Endothelial cell of umbilical vein (primary cell): ENCODE results near the gene SH3GLB2. TPM values are rescaled to one million over a fixed set of nuclear protein-coding genes. Genes with fewer than 3 reads are reported as not detected.

Experiments
- BruUV-seq: library from RNA; stranded (reverse); fragments of 400-500 nt; replicated peaks from 2 replicates; lab custom pipeline; 2021; lab: Mats Ljungman, UMichigan
- CTCF ChIA-PET: fragments of 300-600, 350-600 bp; sonication (Branson Sonifier 250); formaldehyde crosslinking; loops from one replicate; lab custom pipeline; 2021; ENCODE audit warnings: antibody characterized with exemption, inconsistent platforms; lab: Charles Lee
- POLR2A ChIA-PET: fragments of 300-600, 350-600 bp; sonication (Branson Sonifier 250); formaldehyde crosslinking; loops from one replicate; lab custom pipeline; 2021; ENCODE audit warnings: antibody characterized with exemption, inconsistent platforms; lab: Charles Lee
- DNase-seq: peaks from one replicate; pipeline ENCODE4 v3.0.0-alpha.2; 2011; ENCODE audit warnings: low read depth, low spot score
- FAIRE-seq: peaks from 2 replicates; lab custom pipeline; 2011; peaks lifted over from hg19 to GRCh38; lab: Jason Lieb, UNC
- H2AFZ ChIP-seq: 2 replicates; pipeline ENCODE4 v1.6.0; 2012; ENCODE audit warnings: low read depth, low read length, control low read depth, inconsistent platforms
- H3K27ac ChIP-seq: 2 replicates; pipeline ENCODE4 v1.5.1; 2011; ENCODE audit warnings: low read depth, mild to moderate bottlenecking, control low read depth, low read length, moderate library complexity; ENCODE audit not compliant: insufficient read depth
- H3K27me3 ChIP-seq, 2 experiments: 2 replicates each; pipeline versions ENCODE4 v1.6.0 to v1.6.1; 2011; ENCODE audit warnings: low read length in 2 of 2, mixed read lengths in 1 of 2; ENCODE audit not compliant: control insufficient read depth in 2 of 2, insufficient read depth in 2 of 2
- H3K36me3 ChIP-seq, 2 experiments: 2 replicates in 1 of 2; 3 replicates in 1 of 2; pipeline ENCODE4 v1.5.1; 2011; ENCODE audit warnings: low read length in 2 of 2, mild to moderate bottlenecking in 1 of 2, moderate library complexity in 1 of 2; ENCODE audit not compliant: control insufficient read depth in 2 of 2, insufficient read depth in 2 of 2; ENCODE audit errors: extremely low read depth in 1 of 2
- H3K4me1 ChIP-seq: 3 replicates; pipeline ENCODE4 v1.5.1; 2011; ENCODE audit warnings: mild to moderate bottlenecking, low read length; ENCODE audit not compliant: control insufficient read depth, insufficient read depth; ENCODE audit errors: extremely low read depth
- H3K4me2 ChIP-seq: 2 replicates; pipeline ENCODE4 v1.6.1; 2011; ENCODE audit warnings: low read length, control low read depth, mixed read lengths; ENCODE audit not compliant: insufficient read depth
- H3K4me3 ChIP-seq, 3 experiments: fragments of 200-600 bp in 1 of 3; sonication (generic), shearing (Covaris generic) in 1 of 3; replicated peaks in 1 of 3; 2 replicates each; pipeline ENCODE4 v1.5.1; 2011 to 2016; ENCODE audit warnings: control low read depth in 3 of 3, low read length in 3 of 3, mild to moderate bottlenecking in 2 of 3, inconsistent platforms in 1 of 3, low read depth in 1 of 3, moderate library complexity in 1 of 3; ENCODE audit not compliant: insufficient read depth in 1 of 3
- H3K79me2 ChIP-seq: 2 replicates; pipeline ENCODE4 v1.6.0; 2012; ENCODE audit warnings: low read length, inconsistent platforms; ENCODE audit not compliant: control insufficient read depth, insufficient read depth
- H3K9ac ChIP-seq: replicated peaks from 2 replicates; pipeline ENCODE3; 2011; ENCODE audit warnings: low read length, control low read depth; ENCODE audit not compliant: insufficient read depth; ENCODE audit errors: extremely low read depth
- H3K9me1 ChIP-seq: replicated peaks from 3 replicates; pipeline ENCODE4 v1.6.0; 2011; ENCODE audit warnings: mild to moderate bottlenecking, low read length; ENCODE audit not compliant: control insufficient read depth, insufficient read depth; ENCODE audit errors: extremely low read depth
- H3K9me3 ChIP-seq: replicated peaks from 2 replicates; pipeline ENCODE4 v1.5.1; 2012; ENCODE audit warnings: low read length, inconsistent platforms; ENCODE audit not compliant: control insufficient read depth, insufficient read depth
- H4K20me1 ChIP-seq: replicated peaks from 2 replicates; pipeline ENCODE3; 2011; ENCODE audit warnings: mild to moderate bottlenecking, low read length; ENCODE audit not compliant: control insufficient read depth, insufficient read depth; ENCODE audit errors: extremely low read depth
- CTCF ChIP-seq, 2 donors: IDR thresholded peaks; 1 replicate in 1 of 2; 2 replicates in 1 of 2; pipeline ENCODE4 v1.5.1; 2011; ENCODE audit warnings: low read length in 2 of 2, mild to moderate bottlenecking in 2 of 2, moderate library complexity in 2 of 2, control low read depth in 1 of 2, inconsistent platforms in 1 of 2, low read depth in 1 of 2; ENCODE audit not compliant: insufficient read depth in 1 of 2; ENCODE audit errors: extremely low read depth in 1 of 2
- JUN ChIP-seq: IDR thresholded peaks from 2 replicates; pipeline ENCODE4 v1.6.1; 2011; ENCODE audit warnings: borderline replicate concordance, low read depth; ENCODE audit not compliant: insufficient read length, insufficient read depth
- MAX ChIP-seq: IDR thresholded peaks from 2 replicates; pipeline ENCODE4 v1.6.1; 2011; ENCODE audit not compliant: insufficient read depth, insufficient read length
- dilution Hi-C: fragments of 300-500 bp; cut with MboI; formaldehyde crosslinking; loops from one replicate; pipeline ENCODE4 v1.15.0; 2019; ENCODE audit warnings: low sequenced_read_pairs; ENCODE audit not compliant: extremely low pct_ligation_motif_present
- intact Hi-C: fragments of 100-400 bp; cut with micrococcal nuclease; formaldehyde crosslinking; loops from one replicate; pipeline ENCODE4 v1.10.0; 2022
- polyA plus RNA-seq, 4 experiments: library from polyadenylated mRNA; depleted of rRNA in 3 of 4; stranded (reverse) in 3 of 4; unstranded in 1 of 4; fragments of >200 nt; gene quantifications; 2 replicates each; pipeline versions ENCODE4 v1.2.1 to v1.2.3, GENCODE V29; 2011 to 2012; ENCODE audit warnings: missing spikeins in 1 of 4
- total RNA-seq: library from RNA; stranded (reverse); gene quantifications from 2 replicates; pipeline ENCODE4 v1.2.3, GENCODE V29; 2021

SH3GLB2 gene
- total and polyA plus RNA-seq, 2 donors (not counting 3 experiments of a cell fraction or from before 2014, with no cell fraction given): 58.8 to 77.5 TPM

GRCh38 chr9:129040113-129040643 lies 12.0 kb upstream of the SH3GLB2 start:
- H3K27ac ChIP-seq: no peak overlapping the region
- H3K4me2 ChIP-seq: no peak overlapping the region
- peaks cover 12% of the 10 kb centered on the region for H3K79me2 ChIP-seq
- peaks cover 11% of the 10 kb centered on the region for H3K4me1 ChIP-seq
- ChIA-PET POLR2A (no interaction called here), CTCF (no interaction called here)
- dilution Hi-C loops: no loop called here
- intact Hi-C loops: no loop called here
- peaks cover 0 to 14% of the 10 kb centered on the region in 2 experiments for H3K36me3 ChIP-seq
- no peak overlapping the region for H3K9ac ChIP-seq
- no peak for TF ChIP-seq CTCF (IDR thresholded peaks at IDR 0.05; ENCODE audit: extremely low read depth in 1 of 2, insufficient read depth in 1 of 2, low read depth in 1 of 2, low read length in 2 of 2)
- no peak for TF ChIP-seq JUN
- TF ChIP-seq MAX: no peak
- H3K4me3 ChIP-seq: no peak overlapping the region
- H2AFZ ChIP-seq: no peak overlapping the region
- no peaks in the 10 kb centered on the region for H3K9me3 ChIP-seq
- no TSS peak for BruUV-seq
- no peaks in the 10 kb centered on the region for H4K20me1 ChIP-seq
- H3K9me1 ChIP-seq: no peaks in the 10 kb centered on the region
- no peak for DNase-seq
- no peaks in the 10 kb centered on the region for H3K27me3 ChIP-seq
- FAIRE-seq: no peak
